GM18499 (cell line): ENCODE data around the gene ALPG.

Experiments used
- ATAC-seq: cut with Tn5 transposase; IDR thresholded peaks from one replicate; pipeline ENCODE4 v1.9.1; 2021; ENCODE audit warnings: moderate number of reproducible peaks; ENCODE audit not compliant: insufficient read depth, unreplicated experiment

ALPG gene

GRCh38 chr2:232455426-232456255 is 49.0 kb downstream of the ALPG start, which contains the start of gene ALPI:
ALPI (plus strand) TSS chr2:232456153; CDS start chr2:232456200, 47 bp downstream.
- ATAC-seq: no peak

GRCh38 chr2:232456296-232457120 is 49.9 kb downstream of the ALPG start:
- no peak for ATAC-seq

GRCh38 chr2:232457121-232458011 is 50.7 kb downstream of the ALPG start:
- no peak for ATAC-seq

- no peak for ATAC-seq
Measured at GRCh38 chr2:232458051-232458660, 51.5 kb downstream of the ALPG start.

- no peak for ATAC-seq
Measured at GRCh38 chr2:232458661-232459418, 52.2 kb downstream of the ALPG start.

- ATAC-seq: no peak
Measured at GRCh38 chr2:232459419-232460035, 52.9 kb downstream of the ALPG start.

- ATAC-seq: no peak
Measured at GRCh38 chr2:232460171-232460570, 53.5 kb downstream of the ALPG start.
